Umbilical cord (tissue), 2 donors: ENCODE results near the gene ZDHHC7. TPM values are rescaled to one million over a fixed set of nuclear protein-coding genes. Genes with fewer than 3 reads are reported as not detected.
"Not testable (repeated sequence)": the region's sequence is repeated elsewhere in the genome, so short reads cannot be mapped to it uniquely, and the experiment has no call there.

Experiments
- DNase-seq: peaks from one replicate; pipeline ENCODE4 v3.0.0-alpha.2; 2015; ENCODE audit warnings: low spot score
- total RNA-seq: library from RNA; depleted of rRNA; stranded (reverse); fragments of >200 nt; gene quantifications from one replicate; pipeline ENCODE4 v1.2.3, GENCODE V29; 2014; ENCODE audit warnings: low replicate concordance; ENCODE audit not compliant: insufficient read depth

Gene ZDHHC7
- total RNA-seq, 1 donor from 2014 or later: 33.9 TPM

GRCh38 chr16:84940670-84941551, 70.4 kb downstream of the ZDHHC7 start:
- peak; percentile 60 for DNase-seq

GRCh38 chr16:84938616-84939015, 72.7 kb downstream of the ZDHHC7 start:
- not testable (repeated sequence) for DNase-seq

- no peak for DNase-seq
Observed at GRCh38 chr16:84937196-84938005, 73.9 kb downstream of the ZDHHC7 start.

GRCh38 chr16:84933774-84934631, 77.3 kb downstream of the ZDHHC7 start:
- DNase-seq: no peak

GRCh38 chr16:84932681-84933080, 78.7 kb downstream of the ZDHHC7 start:
- no peak for DNase-seq

- DNase-seq: no peak
Observed at GRCh38 chr16:84931506-84931905, 79.8 kb downstream of the ZDHHC7 start.

GRCh38 chr16:84931107-84931494, 80.2 kb downstream of the ZDHHC7 start:
- DNase-seq: no peak

GRCh38 chr16:84930298-84931106, 80.8 kb downstream of the ZDHHC7 start:
- DNase-seq: no peak

GRCh38 chr16:84929421-84930297, 81.7 kb downstream of the ZDHHC7 start:
- DNase-seq: no peak

GRCh38 chr16:84928679-84929420, 82.5 kb downstream of the ZDHHC7 start:
- DNase-seq: peak; percentile 83

GRCh38 chr16:84927621-84928591, 83.4 kb downstream of the ZDHHC7 start:
- no peak for DNase-seq

- no peak for DNase-seq
Observed at GRCh38 chr16:84926462-84926861, 84.9 kb downstream of the ZDHHC7 start.

- DNase-seq: no peak
Observed at GRCh38 chr16:84925773-84926372, 85.5 kb downstream of the ZDHHC7 start.

- DNase-seq: no peak
Observed at GRCh38 chr16:84925092-84925772, 86.1 kb downstream of the ZDHHC7 start.

GRCh38 chr16:84924331-84925091, 86.8 kb downstream of the ZDHHC7 start:
- DNase-seq: peak; percentile 87
